Psoas muscle (tissue), 8 donors: ENCODE data around the gene SYT13. TPM values are rescaled to one million over a fixed set of nuclear protein-coding genes. Genes with fewer than 3 reads are reported as not detected.

ENCODE experiments used
- ATAC-seq, 4 donors: fragments of 200-7000 bp; cut with Tn5 transposase; one replicate each; pipeline ENCODE4 v1.9.1; 2020; ENCODE audit warnings: moderate library complexity in 3 of 4, mild to moderate bottlenecking in 2 of 4
- DNase-seq, 2 donors: peaks; one replicate each; pipeline ENCODE4 v3.0.0-alpha.2; 2020
- H3K27ac ChIP-seq: fragments of 200-600 bp; one replicate; pipeline ENCODE4 v1.8.0; 2022
- H3K27me3 ChIP-seq, 3 donors: fragments of 200-600 bp in 1 of 3; one replicate each; pipeline versions ENCODE4 v1.6.1 to v1.8.0; 2013 to 2022; ENCODE audit warnings: low read length in 2 of 3, mild to moderate bottlenecking in 2 of 3, moderate library complexity in 1 of 3; ENCODE audit not compliant: insufficient read depth in 3 of 3
- H3K36me3 ChIP-seq, 2 donors: fragments of 200-600 bp in 1 of 2; one replicate each; pipeline versions ENCODE4 v1.6.1 to v1.8.0; 2013 to 2022; ENCODE audit warnings: low read depth in 1 of 2, mild to moderate bottlenecking in 1 of 2, moderate library complexity in 1 of 2; ENCODE audit not compliant: insufficient read depth in 1 of 2
- H3K4me1 ChIP-seq: fragments of 200-600 bp; one replicate; pipeline ENCODE4 v1.8.0; 2022
- H3K4me3 ChIP-seq: fragments of 200-600 bp; one replicate; pipeline ENCODE4 v1.8.0; 2022; ENCODE audit warnings: mild to moderate bottlenecking
- H3K9me3 ChIP-seq: fragments of 200-600 bp; one replicate; pipeline ENCODE4 v1.8.0; 2022
- WGBS, 3 donors: extraction: QIAGEN DNeasy Blood & Tissue Kit; methylation state at CpG; one replicate each; pipeline versions ENCODE4 v1.1.6 to v1.1.7; 2013; 5-methylcytosine and 5-hydroxymethylcytosine counted together
- intact Hi-C, 2 donors: fragments of 100-400 bp; cut with DNase I; formaldehyde crosslinking; loops; one replicate each; pipeline versions ENCODE4 v1.11.0 to v1.14.2; 2022
- polyA plus RNA-seq, 3 donors: library from polyadenylated mRNA; stranded (reverse); fragments of 200-250 nt; gene quantifications; one replicate each; pipeline ENCODE4 v1.2.3, GENCODE V29; 2013
- total RNA-seq, 4 donors: library from RNA; stranded (reverse); fragmentation: NEBNext Ultra II Directional in 2 of 4; extraction: Animal tissue kit (Norgen Biotek cat#: 25700) in 2 of 4; gene quantifications; one replicate each; pipeline versions ENCODE4 v1.2.1 to v1.2.4, GENCODE V29; 2021 to 2023
- TF ChIP-seq, protein P1 (sequence below): fragments of 200-600 bp; IDR thresholded peaks from one replicate; pipeline ENCODE4 v1.8.0; 2022; ENCODE audit warnings: antibody characterized with exemption
- donor health status: healthy with polysubstance abuse.
- donor health status: DM: no; HTN: no; CAD: no; lungs with moderate emphysema.
- donor health status: Bipolar disorder and iron deficiency.
- donor health status: healthy.
- donor health status: DM: yes; HTN: yes; CAD: no.
- donor health status: DM: no; HTN: no; CAD: no.
- donor health status: DM: no; HTN: no; CAD: no.
- donor health status: DM: yes; HTN: yes; CAD: no.

Gene SYT13
- total and polyA plus RNA-seq, 7 donors = 0.05 to 0.22 (median 0.08) TPM; not detected in 1

DNA sequence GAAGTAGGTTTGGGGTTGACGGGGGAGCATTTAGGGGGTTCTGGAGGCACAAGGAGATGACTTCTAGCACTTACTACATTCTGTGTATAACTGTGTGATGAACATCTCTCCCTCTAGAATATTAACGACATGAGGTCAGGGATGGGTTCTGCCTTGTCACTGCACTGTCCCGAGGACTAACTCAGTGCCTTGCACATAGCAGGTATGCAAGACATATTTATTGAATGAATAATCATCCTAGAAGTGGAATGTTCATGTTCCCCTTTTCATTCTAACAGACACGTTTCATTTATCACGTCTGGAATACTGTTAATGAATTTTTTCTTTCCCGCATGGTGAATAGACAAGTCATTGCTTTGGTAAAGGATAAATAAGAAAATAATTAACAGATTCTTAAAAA lies 12.6 kb downstream of the SYT13 start:
- intact Hi-C loops = no loop called here
- ATAC-seq = no peak
- no peaks in the 10 kb centered on the region for H3K36me3 ChIP-seq

DNA sequence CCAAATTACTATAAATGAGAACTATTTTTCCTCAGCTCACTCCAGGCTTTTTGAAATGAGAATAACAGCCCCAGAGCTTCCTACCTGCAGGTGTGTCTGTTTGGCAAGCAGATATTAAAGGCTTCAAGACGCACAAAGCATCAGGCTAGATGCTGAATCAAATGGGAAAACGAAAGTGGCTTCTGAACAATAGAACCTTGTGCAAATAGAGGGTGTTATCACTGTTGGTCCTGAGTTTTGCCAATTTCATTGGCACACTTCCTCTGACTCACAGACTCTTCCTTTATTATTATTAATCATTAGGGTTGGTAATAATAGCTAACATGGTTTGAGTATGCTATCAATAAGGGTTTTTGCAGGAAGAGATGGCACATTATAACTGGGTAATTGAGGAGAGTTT lies 13.4 kb downstream of the SYT13 start:
- peaks cover 0 to 13% (median 0%) of the 10 kb centered on the region in 3 donors for H3K27me3 ChIP-seq
- no peak for DNase-seq
- H3K4me3 ChIP-seq = no peak overlapping the region
- no peak overlapping the region for H3K27ac ChIP-seq
- TF ChIP-seq, protein P1, sequence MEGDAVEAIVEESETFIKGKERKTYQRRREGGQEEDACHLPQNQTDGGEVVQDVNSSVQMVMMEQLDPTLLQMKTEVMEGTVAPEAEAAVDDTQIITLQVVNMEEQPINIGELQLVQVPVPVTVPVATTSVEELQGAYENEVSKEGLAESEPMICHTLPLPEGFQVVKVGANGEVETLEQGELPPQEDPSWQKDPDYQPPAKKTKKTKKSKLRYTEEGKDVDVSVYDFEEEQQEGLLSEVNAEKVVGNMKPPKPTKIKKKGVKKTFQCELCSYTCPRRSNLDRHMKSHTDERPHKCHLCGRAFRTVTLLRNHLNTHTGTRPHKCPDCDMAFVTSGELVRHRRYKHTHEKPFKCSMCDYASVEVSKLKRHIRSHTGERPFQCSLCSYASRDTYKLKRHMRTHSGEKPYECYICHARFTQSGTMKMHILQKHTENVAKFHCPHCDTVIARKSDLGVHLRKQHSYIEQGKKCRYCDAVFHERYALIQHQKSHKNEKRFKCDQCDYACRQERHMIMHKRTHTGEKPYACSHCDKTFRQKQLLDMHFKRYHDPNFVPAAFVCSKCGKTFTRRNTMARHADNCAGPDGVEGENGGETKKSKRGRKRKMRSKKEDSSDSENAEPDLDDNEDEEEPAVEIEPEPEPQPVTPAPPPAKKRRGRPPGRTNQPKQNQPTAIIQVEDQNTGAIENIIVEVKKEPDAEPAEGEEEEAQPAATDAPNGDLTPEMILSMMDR = no peak
- no peaks in the 10 kb centered on the region for H3K36me3 ChIP-seq
- intact Hi-C loops = no loop called here
- no peaks in the 10 kb centered on the region for H3K4me1 ChIP-seq
- H3K9me3 ChIP-seq = no peaks in the 10 kb centered on the region
- no peak for ATAC-seq
- 44 to 72% (median 66%) methylated on average over 2 of the region's 2 CpGs for WGBS, 3 donors

More for the DNA sequence above, 12.6 kb downstream of the SYT13 start:
- no peaks in the 10 kb centered on the region for H3K9me3 ChIP-seq
- peaks cover 0 to 13% (median 0%) of the 10 kb centered on the region in 3 donors for H3K27me3 ChIP-seq
- TF ChIP-seq, protein P1 = no peak
- no peaks in the 10 kb centered on the region for H3K4me1 ChIP-seq
- H3K27ac ChIP-seq = no peak overlapping the region
- DNase-seq = no peak
- 74 to 77% (median 76%) methylated on average over 6 of the region's 6 CpGs for WGBS, 3 donors
- H3K4me3 ChIP-seq = no peak overlapping the region

DNA sequence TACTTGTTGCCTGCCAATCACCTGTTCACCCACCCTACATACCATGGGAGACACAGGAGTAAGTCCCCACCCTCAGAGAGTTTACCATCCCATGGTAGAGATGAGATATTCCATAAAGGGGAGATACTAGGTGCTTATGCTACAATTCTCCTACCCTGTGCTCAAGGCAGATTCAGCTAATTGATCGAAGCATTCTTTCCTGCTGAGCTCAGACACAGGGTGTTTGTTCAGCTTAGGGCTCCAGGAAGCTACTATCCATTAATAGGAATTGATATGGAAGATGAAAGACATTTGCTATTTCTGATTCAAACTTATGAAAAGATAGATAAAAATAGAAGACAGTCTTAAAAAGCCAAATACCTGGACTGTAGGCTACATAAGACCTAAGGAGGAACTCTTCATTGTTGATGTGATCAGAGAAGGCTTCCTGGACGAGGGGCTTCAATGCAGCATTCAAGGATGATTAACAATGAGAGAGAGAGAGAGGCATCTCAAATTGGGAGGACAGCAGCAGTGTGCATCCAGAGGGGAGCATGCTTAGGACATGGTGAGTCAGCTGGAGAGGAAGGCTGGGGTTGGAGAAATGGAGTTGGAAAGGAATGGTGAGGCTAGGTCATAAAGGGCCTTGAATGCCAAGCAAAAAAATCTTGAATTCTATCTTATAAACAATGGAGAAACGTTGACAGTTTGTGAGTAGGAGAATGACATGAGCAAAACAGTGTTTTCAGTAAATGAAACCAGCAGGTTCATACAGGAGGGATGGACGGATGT lies 15.0 kb downstream of the SYT13 start:
- Histone ChIP-seq H3K4me3 (no peak overlapping the region), H3K27me3 (peaks cover 0 to 17% (median 0%) of the 10 kb centered on the region in 3 donors), H3K27ac (no peak overlapping the region), H3K4me1 (no peaks in the 10 kb centered on the region), H3K9me3 (no peaks in the 10 kb centered on the region), H3K36me3 (no peaks in the 10 kb centered on the region)
- intact Hi-C loops = no loop called here
- WGBS, 3 donors = 73 to 76% (median 75%) methylated on average over 4 of the region's 4 CpGs
- TF ChIP-seq, protein P1 = no peak
- DNase-seq = no peak
- no peak for ATAC-seq

DNA sequence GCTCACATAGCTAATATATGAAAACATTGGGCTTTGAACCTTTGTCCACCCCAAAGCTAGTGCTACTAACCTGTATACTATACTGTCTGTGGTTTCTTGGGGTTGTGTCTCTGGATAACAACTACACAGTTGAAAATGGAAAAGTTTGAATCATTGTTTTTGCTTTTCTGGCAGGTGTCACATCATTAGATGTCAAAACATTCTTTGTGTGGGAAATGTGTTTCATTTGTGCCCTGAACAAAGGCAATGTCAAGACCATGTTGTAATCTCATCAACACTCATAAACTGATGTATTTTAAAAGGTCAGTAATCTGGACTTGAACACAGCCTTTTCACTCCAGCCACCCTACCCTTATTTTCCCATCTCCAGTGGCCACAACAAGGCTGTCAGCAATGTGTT lies 16.5 kb downstream of the SYT13 start:
- Histone ChIP-seq H3K4me3 (no peak overlapping the region), H3K4me1 (no peaks in the 10 kb centered on the region), H3K36me3 (no peaks in the 10 kb centered on the region), H3K27me3 (peaks cover 0 to 14% (median 3%) of the 10 kb centered on the region in 3 donors), H3K27ac (no peak overlapping the region), H3K9me3 (no peaks in the 10 kb centered on the region)
- intact Hi-C loops = no loop called here
- TF ChIP-seq, protein P1 = no peak
- DNase-seq (no peak), ATAC-seq (no peak)
